CD4-positive, alpha-beta T cell treated with Interleukin-15 for 1 hour (primary cell): ENCODE data around the gene TLL2.

Experiments used
- DNase-seq: peaks from one replicate; pipeline ENCODE4 v3.0.0-alpha.2; 2020

Gene TLL2

DNA sequence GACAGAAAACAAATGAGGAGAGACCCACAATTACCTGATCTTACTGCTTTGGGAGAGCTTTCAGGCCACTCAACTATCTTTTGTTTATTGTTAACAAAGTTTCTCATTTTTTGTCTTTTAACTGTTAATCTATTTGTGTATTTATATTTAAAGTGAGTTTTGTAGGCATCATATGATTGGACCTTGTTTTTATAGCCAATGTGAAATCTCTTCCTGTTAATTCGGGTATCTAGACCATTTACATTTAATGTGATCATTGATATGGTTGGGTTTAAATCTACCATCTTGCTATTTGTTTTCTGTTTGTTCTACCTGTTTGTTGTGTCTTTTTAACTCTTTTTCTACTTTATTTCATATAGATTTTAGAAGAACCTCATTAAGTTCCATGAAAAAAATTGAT lies 167.4 kb downstream of the TLL2 start:
- DNase-seq: no peak

DNA sequence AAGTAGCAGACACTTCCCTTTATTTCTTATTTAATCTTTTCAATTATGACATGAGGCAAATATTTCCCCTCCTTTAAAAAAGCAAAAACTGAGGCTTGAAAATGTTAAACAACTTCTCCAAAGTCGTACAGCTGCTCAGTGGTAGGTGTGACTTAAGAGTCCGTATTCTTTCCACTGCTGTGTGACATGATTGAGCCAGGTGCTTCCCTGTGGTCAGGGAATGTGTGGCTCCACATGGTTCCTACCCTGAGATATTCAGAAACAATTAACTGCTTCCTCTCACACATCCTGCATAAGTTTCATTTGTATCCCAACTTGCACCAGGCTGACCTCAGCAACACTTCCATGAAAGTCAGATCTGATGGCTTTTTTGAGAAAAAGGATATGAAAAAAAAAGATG lies 168.5 kb downstream of the TLL2 start:
- no peak for DNase-seq

DNA sequence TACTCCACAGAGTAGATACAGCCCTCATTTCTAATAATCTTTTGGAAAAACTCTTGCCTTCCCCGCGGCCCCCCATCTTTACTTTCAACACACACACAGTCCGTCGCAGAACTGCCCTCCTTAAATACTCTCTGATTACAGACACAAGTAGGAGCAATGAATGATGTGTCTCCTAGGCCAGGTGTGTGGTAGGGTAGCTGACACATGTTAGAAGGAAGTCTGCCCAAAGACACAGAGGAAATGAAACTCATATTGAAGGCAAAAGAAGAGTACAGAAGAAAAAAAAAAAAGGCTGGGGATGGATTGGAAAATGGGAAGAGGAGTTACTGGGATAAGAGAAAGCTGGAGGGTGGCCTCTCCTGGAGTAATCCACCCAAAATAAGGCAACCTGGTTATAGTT lies 169.5 kb downstream of the TLL2 start:
- DNase-seq: no peak

DNA sequence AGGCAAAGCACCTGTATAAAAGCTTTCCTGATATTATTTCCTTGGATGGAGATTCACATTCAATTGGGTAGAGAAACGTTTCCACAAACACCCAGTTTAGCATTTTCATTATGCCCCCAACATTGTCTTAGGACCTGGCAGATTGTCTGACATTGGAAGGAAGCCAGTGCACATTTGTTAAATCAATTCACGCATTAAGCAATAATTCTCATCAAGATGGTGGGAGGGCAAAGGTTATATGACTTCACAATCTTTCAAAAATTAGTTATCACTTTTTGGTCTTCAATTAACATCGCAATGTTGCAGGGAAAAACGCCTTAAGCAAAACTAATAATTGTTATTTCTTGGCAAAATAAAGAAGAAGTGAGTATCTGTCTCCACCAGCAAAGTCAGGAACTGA lies 171.3 kb downstream of the TLL2 start:
- no peak for DNase-seq

DNA sequence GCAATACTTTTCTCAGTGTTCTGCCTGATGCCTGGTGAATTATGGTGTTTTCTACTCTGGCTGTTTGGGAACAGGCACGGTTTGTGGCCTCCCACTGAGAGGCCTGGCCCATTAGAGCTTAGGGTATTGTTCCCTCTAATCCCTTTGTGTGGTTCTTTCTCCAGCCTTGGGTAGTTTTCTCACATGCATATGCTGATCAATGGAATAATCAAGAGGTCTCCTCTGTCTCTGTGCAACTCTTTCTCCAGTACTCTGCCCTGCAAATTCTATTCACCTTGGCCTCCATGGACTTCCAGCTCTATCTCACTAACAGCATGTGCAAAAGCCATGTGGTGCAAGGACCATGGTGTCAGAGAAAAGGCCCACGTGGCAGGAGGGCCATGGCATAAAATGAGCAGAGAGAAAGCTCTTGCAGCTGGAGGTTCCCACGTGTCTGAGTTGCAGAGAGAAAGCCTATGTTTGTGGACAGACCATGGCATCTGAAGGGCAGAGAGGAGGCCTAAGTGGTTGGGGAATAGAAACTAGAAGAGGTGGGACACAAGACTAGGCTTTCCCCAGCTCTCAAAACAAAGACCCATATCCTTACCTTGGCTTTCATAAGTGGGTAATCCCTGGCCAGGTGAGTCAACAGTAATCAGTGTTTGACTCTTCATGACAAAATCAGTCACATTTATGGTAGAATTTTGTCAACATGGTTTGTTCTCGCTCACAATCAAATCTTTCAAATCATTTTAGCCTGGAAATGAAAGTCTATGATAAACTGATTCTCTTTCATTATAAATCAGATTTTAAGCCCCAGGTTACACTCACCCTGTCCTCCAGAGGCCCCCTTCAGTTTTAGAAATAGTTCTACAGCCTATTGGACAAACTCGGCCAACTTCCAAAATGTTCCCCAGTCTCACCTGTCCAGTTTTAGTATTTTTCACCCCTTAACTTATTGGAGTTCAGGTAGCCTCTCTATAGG lies 172.2 kb downstream of the TLL2 start:
- no peak for DNase-seq

DNA sequence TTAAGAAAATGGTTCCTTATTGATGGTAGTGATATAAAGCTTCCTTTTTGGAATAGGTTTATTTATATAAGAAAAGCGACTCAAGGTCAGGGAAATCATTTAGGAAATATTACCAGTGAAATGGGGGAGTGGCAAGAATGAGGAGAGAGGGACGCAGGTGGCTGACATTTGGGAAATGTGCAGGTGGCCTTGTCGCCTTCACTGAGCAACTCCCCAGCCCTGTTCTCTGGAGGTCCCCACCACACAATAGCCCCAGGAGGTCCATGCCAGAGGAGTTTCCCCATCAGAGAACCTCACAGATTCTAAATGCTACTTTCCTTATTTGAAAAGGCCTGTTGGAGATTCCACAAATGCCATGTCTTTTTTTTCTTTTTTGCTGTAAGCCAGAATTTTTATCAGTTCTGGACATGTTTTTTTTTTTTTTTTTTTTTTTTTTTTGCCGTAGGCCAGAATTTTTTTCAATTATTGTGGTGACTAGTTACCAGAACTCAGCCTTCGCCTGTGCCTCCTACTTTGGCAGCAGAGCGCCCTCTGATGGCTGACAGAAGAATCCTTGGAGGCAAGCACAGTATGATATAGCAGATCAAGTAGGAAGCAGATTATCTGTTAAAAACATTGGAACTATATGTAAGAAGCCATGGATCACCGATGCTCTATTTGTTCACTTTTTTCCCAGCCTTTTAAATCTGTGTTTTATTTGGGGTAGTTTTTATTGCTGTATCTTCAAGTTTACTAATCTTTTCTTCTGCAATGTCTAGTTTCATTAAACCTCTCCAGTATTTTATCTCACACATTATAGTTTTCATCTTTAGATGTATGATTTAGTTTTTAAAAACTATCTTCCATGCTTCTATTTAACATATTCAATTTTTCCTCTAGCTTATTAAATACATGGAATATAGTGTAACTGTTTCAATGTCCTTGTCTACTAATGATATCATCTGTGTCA lies 173.5 kb downstream of the TLL2 start:
- peak; percentile 53 for DNase-seq

DNA sequence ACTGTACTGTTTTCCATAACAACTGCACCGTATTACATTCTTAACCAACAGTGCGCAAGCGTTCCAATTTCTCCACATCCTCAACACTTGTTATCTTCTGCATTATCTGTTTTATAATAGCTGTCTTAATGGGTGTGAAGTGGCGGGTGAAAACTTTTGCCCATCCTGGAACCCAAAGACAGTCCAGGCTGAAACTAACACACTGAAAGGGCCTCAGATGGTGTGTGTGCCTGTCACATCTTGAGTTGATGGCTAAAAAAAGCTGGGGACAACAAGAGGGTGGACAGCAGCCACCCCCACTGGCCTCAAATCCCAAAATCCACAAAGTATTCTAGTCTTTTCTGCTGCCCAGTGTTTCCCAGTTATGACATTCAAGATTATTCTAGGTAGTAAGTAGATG lies 174.3 kb downstream of the TLL2 start:
- no peak for DNase-seq

DNA sequence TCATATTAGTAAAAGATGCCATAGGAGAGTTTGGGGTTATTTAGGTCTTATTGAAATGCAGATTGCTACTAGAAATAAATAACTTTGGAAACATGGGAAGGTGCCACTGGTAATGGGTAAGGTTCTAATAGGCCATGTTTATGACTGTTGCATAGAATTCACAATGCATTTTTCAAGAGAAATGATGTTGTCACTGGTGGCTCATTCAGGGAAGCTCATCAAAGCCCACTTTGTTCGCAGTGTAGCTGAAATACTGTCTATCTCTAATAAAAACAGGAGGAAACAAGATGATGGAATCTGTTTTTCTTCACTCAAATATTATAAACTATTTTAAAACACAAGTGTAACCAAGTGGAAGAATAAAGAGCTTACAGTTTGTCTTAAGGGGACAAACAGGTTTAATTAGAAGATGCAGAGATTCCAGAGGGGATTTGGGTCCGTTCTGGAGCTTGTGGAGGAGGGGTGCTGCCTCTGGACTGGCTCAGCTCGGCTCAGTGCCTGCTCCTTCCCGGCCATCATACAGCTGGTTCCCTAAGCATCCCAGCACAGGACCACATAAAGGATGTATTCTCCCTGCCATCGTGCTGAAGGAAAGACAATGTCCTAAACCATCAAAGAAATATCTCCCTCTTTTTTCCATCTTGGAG lies 175.3 kb downstream of the TLL2 start:
- no peak for DNase-seq

DNA sequence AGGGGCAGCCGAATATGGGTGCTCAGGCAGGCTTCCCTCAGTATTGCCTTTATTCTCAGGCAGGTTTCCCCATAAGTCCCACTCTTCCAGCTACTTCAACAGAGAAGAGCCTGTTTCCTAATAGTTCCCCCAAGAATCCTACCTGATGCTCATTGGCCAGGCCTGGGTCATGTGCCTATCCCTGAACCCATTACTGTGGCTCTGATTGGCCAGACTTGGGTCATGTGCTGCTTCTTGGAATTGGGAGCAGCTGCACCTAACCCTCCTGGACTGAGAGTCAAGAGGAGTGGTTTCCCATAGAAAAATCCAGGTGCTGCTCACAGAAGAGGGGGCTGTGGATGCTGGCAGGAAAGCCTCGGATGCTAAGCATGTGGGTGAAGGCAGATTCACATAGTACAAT lies 176.6 kb downstream of the TLL2 start:
- no peak for DNase-seq

DNA sequence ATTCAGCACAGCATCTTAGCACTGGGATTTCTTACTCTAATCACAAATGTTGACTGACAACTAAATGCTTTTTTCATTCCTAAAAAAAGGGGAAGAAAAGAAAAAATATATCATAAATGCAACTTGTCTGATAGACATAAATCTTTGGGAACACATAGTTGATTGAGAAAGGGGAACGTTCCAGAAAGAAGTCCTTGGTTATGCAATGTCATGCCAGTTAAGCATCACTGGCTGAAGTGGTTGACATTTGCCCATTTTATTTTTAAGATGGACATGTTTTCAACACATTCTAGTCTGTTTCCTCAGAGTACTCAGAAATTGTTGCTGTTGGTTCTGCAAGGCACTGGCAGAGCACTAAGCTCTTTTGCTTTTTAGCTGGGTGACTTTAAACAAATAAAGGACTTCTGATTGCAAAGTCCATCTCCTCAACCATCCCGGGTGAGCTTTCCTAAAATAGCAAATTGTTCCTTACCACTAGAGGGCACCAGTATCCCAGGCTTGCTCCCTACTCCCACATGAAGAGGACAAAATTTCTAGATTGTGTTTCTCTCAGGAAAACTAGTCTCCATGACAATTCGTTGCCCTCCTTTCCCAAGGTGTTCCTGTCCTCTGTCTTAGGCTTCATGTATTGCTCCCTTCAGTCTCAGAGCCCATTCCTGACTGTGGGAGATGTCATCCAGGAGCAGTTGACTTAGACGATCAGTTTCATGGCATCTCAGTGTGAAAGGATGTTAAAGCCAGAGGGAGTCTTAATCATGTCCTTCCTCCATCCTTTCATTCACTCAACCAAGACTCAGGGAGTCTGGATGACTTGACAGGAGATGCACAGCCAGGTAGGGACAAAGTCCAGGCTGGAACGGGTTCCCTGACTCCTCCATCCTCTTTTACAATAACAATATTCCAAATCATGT lies 178.9 kb downstream of the TLL2 start:
- DNase-seq: no peak

DNA sequence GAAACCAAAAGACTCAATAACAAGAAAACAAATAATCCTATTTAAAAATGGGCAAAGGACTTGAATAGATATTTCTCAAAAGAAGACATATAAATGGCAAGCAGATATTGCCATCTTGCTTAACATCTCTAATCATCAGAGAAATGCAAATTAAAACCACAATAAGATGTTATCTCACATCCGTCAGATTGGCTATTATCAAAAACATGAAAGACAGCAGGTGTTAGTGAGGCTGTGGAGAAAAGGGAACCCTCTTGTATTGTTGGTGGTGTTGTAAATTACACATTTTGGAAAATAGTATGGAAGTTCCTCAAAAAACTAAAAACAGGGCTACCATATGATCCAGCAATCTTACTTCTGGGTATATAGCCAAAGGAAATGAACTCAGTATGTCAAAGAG lies 180.6 kb downstream of the TLL2 start:
- DNase-seq: no peak

DNA sequence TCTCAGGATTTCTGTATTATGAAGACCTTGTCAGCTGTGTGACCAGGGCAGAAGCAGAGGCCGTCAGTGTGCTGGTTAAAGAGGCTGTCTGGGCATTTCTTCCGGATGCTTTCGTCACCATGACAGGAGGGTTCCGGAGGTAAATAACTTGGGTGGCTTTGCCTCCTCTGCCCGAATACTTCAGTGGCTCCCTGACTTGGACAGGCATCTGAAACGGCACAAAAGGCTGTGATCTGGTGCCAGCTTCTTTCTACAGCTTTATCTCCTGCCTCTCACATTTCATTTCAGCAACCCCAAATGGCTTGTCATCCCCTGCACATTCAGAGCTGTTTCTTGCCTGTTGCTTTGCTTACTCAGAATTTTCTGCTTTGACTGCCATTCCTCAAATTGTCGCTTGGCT lies 186.3 kb downstream of the TLL2 start:
- DNase-seq: no peak

DNA sequence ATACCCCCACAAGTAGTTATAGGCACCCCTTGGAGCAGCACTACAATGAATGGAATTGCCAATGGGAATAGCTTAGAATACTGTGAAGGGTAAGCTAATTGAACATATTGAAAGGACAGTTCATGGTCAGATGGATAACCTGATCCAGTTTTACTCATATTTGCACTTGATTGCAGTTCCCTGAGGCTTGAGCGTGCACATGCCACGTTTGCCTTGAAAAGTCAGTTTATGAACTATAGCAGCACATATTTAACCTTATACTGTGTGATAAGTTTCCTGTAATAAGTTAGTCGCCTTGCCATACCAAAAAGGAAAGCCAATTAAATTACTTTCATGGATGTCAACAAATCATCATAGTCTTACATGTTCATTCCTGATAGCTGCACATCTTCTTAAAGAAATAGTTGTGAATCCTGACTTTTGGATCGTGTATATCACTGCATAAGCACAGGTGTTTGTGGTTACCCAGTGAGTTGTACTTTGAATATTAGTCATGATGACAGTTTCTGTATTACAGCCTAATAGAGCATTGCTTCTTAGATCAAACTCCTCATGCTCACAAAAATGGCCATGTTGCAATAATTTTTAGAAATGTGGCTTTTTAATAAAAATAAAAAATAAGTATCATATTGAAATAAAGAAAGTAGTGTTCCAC lies 187.9 kb downstream of the TLL2 start:
- no peak for DNase-seq

DNA sequence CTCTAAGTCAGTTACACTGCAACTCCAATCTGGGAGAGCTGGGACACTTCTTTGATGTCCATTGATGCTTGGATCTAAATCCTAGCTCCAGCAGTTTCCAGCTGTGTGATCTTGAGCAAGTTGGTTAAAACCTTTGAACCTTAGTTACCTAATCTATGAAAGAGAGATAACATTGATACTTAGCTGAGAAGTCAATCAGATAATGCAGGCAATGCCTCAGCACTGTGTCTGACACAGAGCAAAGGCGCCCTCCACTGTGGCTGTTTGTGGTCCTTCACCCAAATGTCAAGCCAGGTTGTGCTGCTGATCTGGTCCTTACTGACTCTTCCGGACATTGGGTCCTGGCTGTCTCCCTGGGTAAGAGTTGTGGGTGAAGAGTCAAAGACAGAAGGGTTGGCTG lies 189.3 kb downstream of the TLL2 start:
- DNase-seq: no peak

DNA sequence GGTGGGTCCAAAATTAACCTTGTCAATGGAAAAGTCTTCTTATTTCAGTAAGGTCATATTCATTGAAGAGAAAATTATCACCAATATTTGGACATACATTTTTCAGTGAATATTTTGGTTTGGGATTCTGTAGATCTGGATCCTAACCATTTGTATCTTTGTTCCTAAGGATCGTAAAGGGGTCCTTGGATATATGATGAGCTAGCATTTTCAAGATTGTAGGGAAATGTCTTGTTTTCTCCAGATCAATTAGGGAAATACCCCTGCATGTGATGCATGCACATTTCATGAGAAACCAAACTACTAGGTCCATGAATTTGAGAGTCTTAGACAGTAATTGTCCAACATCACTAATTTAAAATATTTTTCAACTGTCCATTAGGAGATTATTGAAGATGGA lies 191.5 kb downstream of the TLL2 start:
- DNase-seq: no peak

DNA sequence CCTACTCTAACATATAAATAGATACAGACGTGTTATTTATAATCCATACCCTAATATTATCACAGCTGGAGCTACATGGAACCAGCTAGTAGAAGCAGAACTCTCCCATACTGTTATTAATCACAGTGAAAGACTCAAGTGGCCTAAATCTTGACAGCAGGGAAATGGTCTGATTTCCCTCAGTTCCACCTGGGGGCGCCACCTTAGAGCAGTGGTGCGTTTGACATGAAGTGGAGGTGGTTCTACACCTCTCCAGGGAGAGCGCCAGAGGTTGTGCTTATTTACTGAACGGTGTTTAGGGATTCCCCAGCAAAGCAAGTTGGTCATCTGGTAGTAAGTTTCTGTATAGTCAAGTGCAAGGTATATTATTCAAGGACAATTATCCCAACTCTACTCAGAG lies 191.9 kb downstream of the TLL2 start:
- DNase-seq: no peak

DNA sequence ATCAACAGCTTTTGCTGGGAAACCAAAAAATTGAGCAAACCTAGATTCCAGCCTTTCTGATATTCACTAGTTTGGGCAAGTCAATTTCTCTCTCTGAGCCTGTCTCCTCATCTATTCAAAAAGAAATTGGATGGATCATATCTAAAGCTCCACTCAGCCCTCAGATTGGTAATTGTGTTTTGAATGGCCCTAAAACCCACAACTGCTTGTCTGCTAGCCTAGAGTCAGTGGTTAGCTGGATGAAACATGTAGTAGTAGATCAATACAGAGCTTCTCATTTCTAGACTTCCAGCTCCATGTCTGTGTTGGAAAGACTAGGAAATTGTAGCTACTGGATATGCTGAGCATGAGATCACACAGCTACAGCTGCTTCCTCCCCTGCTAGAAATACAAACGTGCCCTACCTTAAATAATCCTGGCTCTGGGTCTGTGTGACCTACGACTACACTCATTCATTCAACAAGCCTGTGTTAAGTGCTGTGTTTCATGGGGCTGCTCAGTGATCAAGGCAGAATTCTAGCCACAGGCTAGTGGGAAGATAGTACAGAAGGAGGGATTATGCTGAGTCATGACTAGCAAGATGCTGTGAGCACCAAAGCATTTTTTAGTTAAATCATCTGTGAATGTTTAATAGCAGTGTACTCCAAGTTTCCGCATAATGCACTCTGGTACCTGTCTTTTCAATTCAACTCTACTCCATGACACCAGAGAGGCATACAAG lies 193.8 kb downstream of the TLL2 start:
- DNase-seq: no peak

DNA sequence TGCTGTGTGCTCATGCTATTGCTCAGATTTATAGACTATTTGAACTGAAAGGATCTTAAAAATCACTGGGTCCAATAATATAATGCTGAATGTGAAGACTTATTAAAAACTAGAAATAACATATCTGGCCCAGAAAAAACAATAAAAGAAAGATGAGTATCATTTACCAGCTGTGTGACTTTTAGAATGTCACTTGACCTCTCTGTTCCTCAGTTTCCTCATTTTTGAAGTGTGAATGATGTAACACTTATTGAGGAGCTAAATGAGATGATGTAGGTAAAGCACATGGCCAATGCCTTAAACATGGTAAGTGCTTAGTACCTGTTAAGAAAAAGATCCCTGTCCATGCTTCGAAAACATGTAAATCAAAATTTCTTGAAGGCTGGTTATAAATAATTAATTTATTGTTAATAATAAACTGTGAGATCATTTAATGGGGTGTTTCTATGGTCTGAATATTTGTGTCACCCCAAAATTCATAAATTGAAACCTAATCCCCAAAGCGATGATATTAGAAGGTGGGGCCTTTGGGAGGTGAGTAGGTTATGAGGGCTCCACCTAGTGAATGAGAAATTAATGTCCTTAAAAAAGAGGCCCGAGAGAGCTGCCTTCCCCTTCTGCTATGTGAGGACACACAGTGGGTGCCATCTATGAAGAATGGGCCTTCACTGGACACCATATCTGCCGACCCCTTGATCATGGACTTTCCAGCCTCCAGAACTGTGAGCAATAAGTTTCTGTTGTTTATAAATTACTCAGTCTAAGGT lies 196.5 kb downstream of the TLL2 start:
- no peak for DNase-seq
